Astrocyte (in vitro differentiated cells and primary cell): Measurements from ENCODE around the gene KRTAP10-6.
"Not testable (repeated sequence)": the region's sequence is repeated elsewhere in the genome, so short reads cannot be mapped to it uniquely, and the experiment has no call there.

Experiments
- CTCF ChIP-seq: IDR thresholded peaks from 2 replicates; pipeline ENCODE4 v1.5.1; 2011; ENCODE audit warnings: low read depth, mild to moderate bottlenecking, inconsistent platforms, low read length, moderate library complexity; ENCODE audit not compliant: insufficient read depth
- EZH2 ChIP-seq: IDR thresholded peaks from 2 replicates; pipeline ENCODE4 v1.6.1; 2012; ENCODE audit warnings: mild to moderate bottlenecking, low read length, inconsistent platforms; ENCODE audit not compliant: insufficient read depth

GRCh38 chr21:44610157-44610843, 18.0 kb upstream of the KRTAP10-6 start:
- not testable (repeated sequence) for TF ChIP-seq CTCF, EZH2
